ENCODE data around the gene MPZL2.

The MPZL2 gene

GRCh38 chr11:118283037-118283636, 19.0 kb upstream of the MPZL2 start:
- no peak for FAIRE-seq

- no peak for FAIRE-seq
Measured at GRCh38 chr11:118282606-118283005, 18.5 kb upstream of the MPZL2 start.

- FAIRE-seq: no peak
Measured at GRCh38 chr11:118281284-118281683, 17.2 kb upstream of the MPZL2 start.

- no peak for FAIRE-seq
Measured at GRCh38 chr11:118277312-118277711, 13.2 kb upstream of the MPZL2 start.

- FAIRE-seq: no peak
Measured at GRCh38 chr11:118276422-118276821, 12.3 kb upstream of the MPZL2 start.

GRCh38 chr11:118275176-118275575, 11.1 kb upstream of the MPZL2 start:
- no peak for FAIRE-seq

GRCh38 chr11:118274186-118274585, 10.1 kb upstream of the MPZL2 start:
- no peak for FAIRE-seq

GRCh38 chr11:118272001-118272400, 7.9 kb upstream of the MPZL2 start:
- FAIRE-seq: no peak

GRCh38 chr11:118267486-118267885, 3.4 kb upstream of the MPZL2 start:
- FAIRE-seq: no peak

- no peak for FAIRE-seq
Measured at GRCh38 chr11:118265954-118266353, 1.9 kb upstream of the MPZL2 start.

- no peak for FAIRE-seq
Measured at GRCh38 chr11:118264569-118265465, 720 bp upstream of the MPZL2 start.

- no peak for FAIRE-seq
Measured at GRCh38 chr11:118263112-118263511, 985 bp downstream of the MPZL2 start.

- no peak for FAIRE-seq
Measured at GRCh38 chr11:118260353-118260752, 3.7 kb downstream of the MPZL2 start.

- FAIRE-seq: no peak
Measured at GRCh38 chr11:118259138-118259537, 5.0 kb downstream of the MPZL2 start.

- FAIRE-seq: no peak
Measured at GRCh38 chr11:118258410-118258809, 5.7 kb downstream of the MPZL2 start.

- FAIRE-seq: no peak
Measured at GRCh38 chr11:118252688-118253087, 11.4 kb downstream of the MPZL2 start.

GRCh38 chr11:118251858-118252652, 12.0 kb downstream of the MPZL2 start, which contains the start of gene MPZL3:
Gene MPZL3 (minus strand): TSS chr11:118252365. CDS start chr11:118252294, 71 bp downstream.
- no peak for FAIRE-seq

GRCh38 chr11:118247041-118247440, 17.1 kb downstream of the MPZL2 start:
- no peak for FAIRE-seq

- FAIRE-seq: no peak
Measured at GRCh38 chr11:118245936-118246562, 18.0 kb downstream of the MPZL2 start.

GRCh38 chr11:118243993-118244762, 19.9 kb downstream of the MPZL2 start:
- no peak for FAIRE-seq

GRCh38 chr11:118243161-118243560, 20.9 kb downstream of the MPZL2 start:
- no peak for FAIRE-seq

- FAIRE-seq: no peak
Measured at GRCh38 chr11:118241764-118242098, 22.4 kb downstream of the MPZL2 start.

Data from A204.1 (cell line).